ENCODE measurements around the gene ELOVL2. TPM values are rescaled to one million over a fixed set of nuclear protein-coding genes. Genes with fewer than 3 reads are reported as not detected.
"Not testable (repeated sequence)": the region's sequence is repeated elsewhere in the genome, so short reads cannot be mapped to it uniquely, and the experiment has no call there.

Gene ELOVL2
- total RNA-seq, 2 donors from 2014 or later, result 2.9 to 3.0 TPM

GRCh38 chr6:10991115-10991514, 53.0 kb downstream of the ELOVL2 start:
- H3K36me3 ChIP-seq (replicated peaks in 1 of 2; ENCODE audit: insufficient read depth in 1 of 2, low read depth in 2 of 2), result no peaks in the 10 kb centered on the region
- no peak overlapping the region for H3K4me3 ChIP-seq
- WGBS, 2 donors, result 33 to 53% methylated on average over 2 of the region's 2 CpGs
- H3K27ac ChIP-seq, result no peak overlapping the region
- ATAC-seq (no peak), DNase-seq (no peak)
- no peaks in the 10 kb centered on the region for H3K27me3 ChIP-seq
- H3K9me3 ChIP-seq, result no peaks in the 10 kb centered on the region
- no peaks in the 10 kb centered on the region for H3K4me1 ChIP-seq
- intact Hi-C loops (cut with DNase I), result no loop called here
- TF ChIP-seq POLR2A (IDR thresholded peaks at IDR 0.05) (no peak), CTCF (IDR thresholded peaks at IDR 0.05) (no peak)

GRCh38 chr6:10989587-10989986, 54.5 kb downstream of the ELOVL2 start:
- ATAC-seq (no peak), DNase-seq (no peak)
- Histone ChIP-seq H3K4me3 (no peak overlapping the region), H3K27me3 (no peaks in the 10 kb centered on the region), H3K4me1 (no peaks in the 10 kb centered on the region), H3K27ac (no peak overlapping the region), H3K9me3 (no peaks in the 10 kb centered on the region), H3K36me3 (replicated peaks in 1 of 2; ENCODE audit: insufficient read depth in 1 of 2, low read depth in 2 of 2) (no peaks in the 10 kb centered on the region)
- no peak for TF ChIP-seq CTCF (IDR thresholded peaks at IDR 0.05)
- no peak for TF ChIP-seq POLR2A (IDR thresholded peaks at IDR 0.05)
- intact Hi-C loops (cut with DNase I), result no loop called here
- WGBS, 2 donors, result 84 to 91% methylated on average over 15 of the region's 15 CpGs

GRCh38 chr6:10984959-10985358, 59.1 kb downstream of the ELOVL2 start:
- intact Hi-C loops (cut with DNase I), result not testable (repeated sequence)
- 62 to 75% methylated on average over 2 of the region's 2 CpGs for WGBS, 2 donors

GRCh38 chr6:10981409-10981808, 62.7 kb downstream of the ELOVL2 start:
- Histone ChIP-seq H3K36me3 (replicated peaks in 1 of 2; ENCODE audit: insufficient read depth in 1 of 2, low read depth in 2 of 2) (no peaks in the 10 kb centered on the region), H3K9me3 (no peaks in the 10 kb centered on the region), H3K27me3 (no peaks in the 10 kb centered on the region), H3K4me3 (no peak overlapping the region), H3K27ac (no peak overlapping the region), H3K4me1 (no peaks in the 10 kb centered on the region)
- ATAC-seq (no peak), DNase-seq (no peak)
- intact Hi-C loops (cut with DNase I), result no loop called here
- TF ChIP-seq CTCF (IDR thresholded peaks at IDR 0.05), result no peak
- no peak for TF ChIP-seq POLR2A (IDR thresholded peaks at IDR 0.05)
- WGBS, 2 donors, result 90 to 91% methylated on average over 1 of the region's 1 CpG

More at GRCh38 chr6:10984959-10985358, 59.1 kb downstream of the ELOVL2 start:
- not testable (repeated sequence) for ATAC-seq; DNase-seq; H3K4me3 ChIP-seq; H3K36me3 ChIP-seq (replicated peaks in 1 of 2; ENCODE audit: insufficient read depth in 1 of 2, low read depth in 2 of 2); H3K27me3 ChIP-seq; H3K4me1 ChIP-seq; H3K27ac ChIP-seq; H3K9me3 ChIP-seq

GRCh38 chr6:10979603-10980002, 64.5 kb downstream of the ELOVL2 start:
- Histone ChIP-seq H3K36me3 (replicated peaks in 1 of 2; ENCODE audit: insufficient read depth in 1 of 2, low read depth in 2 of 2) (no peaks in the 10 kb centered on the region), H3K4me3 (no peak overlapping the region), H3K9me3 (no peaks in the 10 kb centered on the region), H3K27me3 (no peaks in the 10 kb centered on the region), H3K27ac (no peak overlapping the region), H3K4me1 (no peaks in the 10 kb centered on the region)
- TF ChIP-seq CTCF (IDR thresholded peaks at IDR 0.05) (no peak), POLR2A (IDR thresholded peaks at IDR 0.05) (no peak)
- DNase-seq (no peak), ATAC-seq (no peak)
- 84 to 86% methylated on average over 1 of the region's 1 CpG for WGBS, 2 donors
- intact Hi-C loops (cut with DNase I), result no loop called here

Data from body of pancreas (tissue), 4 donors.